HG03457 (cell line): ENCODE measurements around the gene KCTD18.

Experiments used
- ATAC-seq: cut with Tn5 transposase; IDR thresholded peaks from one replicate; pipeline ENCODE4 v1.9.1; 2021; ENCODE audit warnings: moderate number of reproducible peaks; ENCODE audit not compliant: unreplicated experiment

KCTD18 gene

GRCh38 chr2:200509612-200510433, at the start of gene KCTD18:
TSS of gene KCTD18 (minus strand) at chr2:200510068. CDS start at chr2:200507016, 3,052 bp downstream.
- peak; percentile 99 for ATAC-seq

DNA sequence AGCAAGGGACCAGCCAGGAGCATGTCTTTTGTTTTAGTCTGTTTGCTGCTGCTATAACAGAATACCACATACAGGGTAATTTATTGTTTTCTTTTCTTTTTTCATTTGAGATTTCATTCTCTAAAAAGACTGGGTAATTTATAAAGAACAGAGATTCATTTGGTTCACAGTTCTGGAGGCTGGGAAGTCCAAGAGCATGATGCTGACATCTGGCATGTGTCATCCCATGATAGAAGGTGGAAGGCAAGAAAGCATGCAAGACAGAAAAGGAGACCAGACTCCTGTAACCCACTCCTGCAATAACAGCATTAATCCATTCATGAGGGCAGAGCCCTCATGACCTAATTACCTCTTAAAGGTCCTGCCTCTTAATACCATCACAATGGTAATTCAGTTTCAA, 30.9 kb upstream of the KCTD18 start:
- no peak for ATAC-seq

GRCh38 chr2:200538139-200538538, 28.3 kb upstream of the KCTD18 start:
- no peak for ATAC-seq

- ATAC-seq, result no peak
These were observed 24.7 kb upstream of the KCTD18 start for GRCh38 chr2:200534572-200534971.

GRCh38 chr2:200533754-200534153, 23.9 kb upstream of the KCTD18 start:
- no peak for ATAC-seq

DNA sequence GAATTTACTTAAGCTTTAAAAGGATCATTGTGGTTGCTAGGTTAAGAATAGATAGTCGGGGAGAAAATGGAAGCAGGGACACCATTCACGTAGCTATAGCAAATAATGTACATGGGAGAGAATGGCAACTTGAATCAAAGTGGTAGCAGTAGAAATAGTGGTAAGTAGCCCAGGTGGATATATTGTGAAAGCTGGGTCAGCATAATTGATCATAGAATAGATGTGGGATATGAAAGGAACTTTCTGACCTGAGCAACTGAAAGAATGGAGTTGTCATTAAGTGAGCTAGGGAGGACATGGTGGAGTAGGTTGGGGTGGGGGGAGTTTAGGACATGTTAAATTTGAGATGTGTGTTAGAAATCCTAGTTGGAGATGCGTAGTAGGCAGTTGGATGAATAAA, 18.4 kb upstream of the KCTD18 start:
- ATAC-seq, result no peak

DNA sequence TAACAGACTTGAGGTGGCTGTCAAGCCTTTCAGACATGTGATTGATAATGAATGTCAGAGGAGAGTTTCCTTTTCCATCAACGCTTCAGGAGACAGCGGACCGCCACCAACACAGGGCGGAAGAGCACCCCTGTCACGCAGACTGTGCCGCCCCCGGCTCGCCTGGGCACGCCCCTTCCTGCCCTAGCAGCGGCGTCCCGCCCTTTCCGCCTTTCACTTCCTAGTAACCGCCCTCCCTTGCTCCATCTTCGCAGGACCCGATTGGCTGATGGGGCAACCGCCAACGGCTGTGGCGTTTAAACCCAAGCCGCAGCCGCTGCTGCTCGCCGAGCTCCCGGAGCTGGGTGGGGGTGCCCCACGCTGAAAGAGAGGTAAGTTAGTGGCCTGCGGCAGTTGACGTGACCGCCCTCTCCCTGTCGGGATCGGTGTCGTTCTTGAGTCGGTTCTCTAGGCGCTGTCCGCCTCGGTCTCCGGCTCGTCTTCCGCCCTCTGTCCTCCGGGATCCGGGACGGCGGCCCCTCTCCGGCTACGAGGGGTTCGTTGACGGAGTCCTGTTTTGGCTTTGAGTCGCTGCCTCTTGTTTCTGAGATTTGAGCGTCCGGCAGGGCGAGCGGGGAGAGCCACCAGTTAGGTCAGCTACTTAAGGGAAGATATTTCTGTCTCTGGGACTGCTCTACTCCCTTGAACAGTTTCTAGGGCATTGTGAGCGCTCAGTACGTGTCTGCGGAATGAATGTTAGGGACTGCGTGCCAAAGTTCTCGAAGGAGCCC, 16.2 kb upstream of the KCTD18 start, which contains the start of gene SGO2:
Gene SGO2, plus strand, starts transcription at position 326 of the 770 bp plus-strand sequence. CDS start 6,769 bp downstream, outside the sequence.
- ATAC-seq, result peak; percentile 99

- no peak for ATAC-seq
These were observed 15.6 kb upstream of the KCTD18 start for GRCh38 chr2:200525551-200525881.

DNA sequence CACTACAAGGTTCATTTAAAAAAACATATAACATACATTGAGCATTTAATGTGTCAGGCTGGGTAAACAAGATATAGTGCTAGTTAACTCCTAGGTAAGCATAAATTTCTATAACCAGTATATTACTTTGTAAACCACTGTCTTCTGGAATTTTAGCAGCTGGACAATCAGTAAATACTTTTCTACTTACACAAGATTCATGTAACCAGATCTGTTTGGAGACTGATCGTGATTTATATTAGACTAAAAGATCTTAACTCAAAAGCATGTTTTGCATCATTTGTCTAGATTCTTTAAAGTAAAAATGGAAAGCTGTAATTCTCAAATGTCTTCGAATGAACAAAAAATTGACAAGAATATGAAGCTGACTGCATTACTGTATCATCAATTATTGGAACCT, 15.2 kb upstream of the KCTD18 start:
- no peak for ATAC-seq

DNA sequence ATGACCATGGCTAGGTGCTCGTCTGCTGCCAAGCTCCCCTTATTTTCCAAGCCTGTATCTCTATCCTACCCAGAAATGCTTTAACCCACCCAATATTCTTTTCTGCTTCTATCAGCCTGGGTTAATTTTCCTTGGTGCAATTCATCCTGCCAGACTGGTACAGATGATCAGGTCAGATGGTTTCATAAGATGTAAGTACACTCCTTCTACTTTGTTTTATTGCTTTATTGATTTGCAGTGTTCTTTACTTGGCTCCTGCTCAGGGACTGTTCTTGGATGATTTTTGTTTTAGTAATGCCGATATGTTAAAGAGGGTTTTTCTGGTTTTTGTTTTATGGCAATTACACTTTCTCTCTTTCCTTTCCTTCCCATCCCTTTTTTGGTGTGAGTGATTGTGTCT, 13.7 kb upstream of the KCTD18 start:
- no peak for ATAC-seq

DNA sequence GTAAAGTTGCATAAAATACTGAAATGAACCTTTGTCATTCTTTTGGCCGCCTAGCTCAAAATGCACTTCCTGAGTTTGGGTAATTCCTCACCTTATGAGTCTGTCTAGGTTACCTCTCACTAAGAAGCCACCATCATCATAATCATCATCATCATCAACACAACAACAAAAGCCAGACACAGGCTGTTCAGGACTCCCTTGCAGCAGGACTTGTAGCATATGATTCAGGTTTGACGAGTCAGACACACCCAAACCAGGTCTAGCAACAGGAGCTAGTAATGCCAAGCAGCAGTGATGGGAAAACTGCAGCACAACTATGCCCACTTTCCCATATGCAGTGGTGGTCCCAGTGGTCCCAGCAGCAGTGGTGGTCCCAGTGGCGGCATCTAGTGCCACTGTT, 13.3 kb upstream of the KCTD18 start:
- ATAC-seq, result no peak

GRCh38 chr2:200515155-200515554, 5.3 kb upstream of the KCTD18 start:
- ATAC-seq, result no peak

DNA sequence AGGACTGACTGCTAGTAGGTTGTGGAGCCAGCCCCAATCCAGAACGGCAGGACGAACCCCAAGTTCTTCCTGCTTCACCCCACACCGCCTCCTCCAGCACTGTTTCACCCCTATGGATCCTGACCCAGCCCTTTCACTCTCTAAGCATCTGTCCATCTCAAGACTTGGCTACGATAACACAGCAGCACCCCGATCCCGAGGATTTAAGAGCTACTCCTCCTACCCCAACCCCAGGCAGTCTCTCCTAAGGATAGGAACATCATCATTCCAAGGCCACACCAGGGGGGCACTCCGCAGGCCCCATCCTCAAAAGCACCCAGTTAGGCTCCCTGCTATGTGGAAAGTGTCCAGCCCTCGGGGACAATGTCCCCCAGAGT, 645 bp downstream of the KCTD18 start:
- ATAC-seq, result no peak

DNA sequence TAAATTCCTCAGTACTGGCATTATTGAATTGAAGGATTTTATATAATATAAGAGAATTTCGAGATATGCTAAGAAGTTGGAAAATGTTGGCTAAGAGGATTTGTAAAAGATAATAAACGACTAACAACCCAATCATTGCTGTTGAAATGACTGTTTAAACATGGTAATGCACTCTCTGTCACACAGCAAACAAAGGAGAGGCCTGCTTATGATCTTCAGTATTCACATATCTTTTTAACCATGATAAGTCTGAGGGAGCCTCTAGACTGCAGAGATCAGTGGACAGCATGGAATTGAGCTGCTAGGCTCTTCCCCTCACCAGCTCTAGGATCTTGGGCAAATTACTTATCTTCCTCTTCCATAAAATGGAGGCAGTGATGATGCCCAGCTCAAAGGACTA, 2.7 kb downstream of the KCTD18 start:
- ATAC-seq, result no peak

DNA sequence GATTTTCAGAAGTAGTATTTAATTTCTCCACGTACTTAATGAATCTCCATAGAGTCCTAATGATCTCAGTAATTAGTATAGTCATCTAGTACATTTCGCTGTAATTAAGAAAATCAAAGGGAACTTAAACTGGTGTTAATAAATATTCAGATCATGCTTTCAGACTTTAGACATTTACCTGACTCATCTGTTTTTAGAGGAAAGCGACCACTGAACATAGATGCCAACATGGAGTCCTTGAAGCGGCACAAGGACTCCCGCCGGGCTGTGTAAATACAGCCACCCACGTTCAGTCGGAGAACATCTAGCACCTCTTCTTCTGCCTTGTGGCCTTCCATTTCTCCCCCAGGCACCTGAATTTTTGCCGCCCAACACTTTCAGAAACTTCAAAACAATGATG, 3.2 kb downstream of the KCTD18 start:
- no peak for ATAC-seq

DNA sequence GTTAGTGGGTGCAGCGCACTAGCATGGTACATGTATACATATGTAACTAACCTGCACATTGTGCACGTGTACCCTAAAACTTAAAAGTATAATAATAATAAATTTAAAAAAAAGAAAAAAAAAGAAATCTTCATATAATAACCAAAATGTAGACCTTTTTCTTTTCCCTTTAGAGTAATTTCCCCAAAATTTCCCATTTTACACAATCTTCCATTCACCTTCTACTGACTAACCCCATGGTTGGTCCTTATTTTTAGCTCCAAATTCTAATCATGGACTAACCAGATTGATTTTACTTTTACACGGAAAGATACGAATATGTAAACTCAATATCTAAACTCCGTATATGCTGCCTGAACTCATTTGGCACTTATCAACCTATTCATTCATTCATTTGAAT, 7.7 kb downstream of the KCTD18 start:
- no peak for ATAC-seq

DNA sequence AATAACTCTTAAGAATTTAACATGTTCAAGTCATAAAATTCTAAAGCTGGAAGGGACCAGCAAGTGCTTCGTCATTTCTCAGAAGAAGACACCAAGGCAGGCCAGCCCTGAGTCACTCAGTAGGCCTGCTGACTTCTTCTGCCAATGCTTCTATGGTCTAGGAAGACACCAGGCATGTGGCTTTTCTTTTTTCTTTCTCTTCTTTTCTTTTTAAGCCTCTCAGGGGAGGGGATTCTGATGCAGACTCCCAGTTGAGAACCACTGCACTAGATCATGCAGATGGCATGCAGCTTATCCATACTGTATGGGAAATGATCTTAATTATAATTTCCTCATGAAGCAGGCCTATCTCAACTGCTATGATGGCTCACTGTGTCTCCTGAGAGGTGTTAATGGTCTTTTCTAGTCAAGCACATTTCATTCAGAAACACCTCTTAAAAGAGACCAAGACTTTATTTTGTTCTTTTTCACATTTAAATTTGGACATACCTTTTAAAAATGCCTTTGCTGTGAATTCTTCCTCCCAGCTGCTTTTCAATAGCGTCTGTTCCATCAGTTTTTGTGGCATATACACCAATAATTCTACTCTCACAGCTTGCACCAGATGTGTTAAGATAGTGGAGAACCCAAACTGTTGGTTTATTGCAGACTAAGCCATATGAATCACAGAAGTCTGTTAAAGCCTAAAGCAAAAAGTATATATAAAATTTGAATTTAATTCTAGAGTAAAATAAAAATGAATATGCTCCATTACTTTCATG, 11.3 kb downstream of the KCTD18 start:
- no peak for ATAC-seq

- no peak for ATAC-seq
These were observed 13.2 kb downstream of the KCTD18 start for GRCh38 chr2:200496696-200497095.

DNA sequence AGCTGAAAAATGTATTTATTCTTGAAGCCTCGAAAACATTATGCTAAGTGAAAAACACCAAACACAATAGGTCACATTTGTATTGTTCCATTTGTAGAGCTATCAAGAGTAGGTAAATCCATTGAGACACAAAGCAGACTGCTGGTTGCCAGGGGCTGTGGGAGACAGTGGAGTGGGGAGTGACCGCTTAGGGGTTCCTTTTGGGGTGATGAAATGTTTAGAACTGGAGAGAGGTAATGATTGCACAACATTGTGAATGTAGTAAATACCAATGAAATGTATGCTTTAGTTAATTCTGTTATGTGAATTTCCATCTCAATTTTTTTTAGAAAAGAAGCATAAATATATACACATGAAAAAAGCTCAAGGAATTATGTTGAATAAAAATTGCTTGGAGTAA, 15.8 kb downstream of the KCTD18 start:
- ATAC-seq, result no peak

- ATAC-seq, result no peak
These were observed 17.2 kb downstream of the KCTD18 start for GRCh38 chr2:200492656-200493055.

DNA sequence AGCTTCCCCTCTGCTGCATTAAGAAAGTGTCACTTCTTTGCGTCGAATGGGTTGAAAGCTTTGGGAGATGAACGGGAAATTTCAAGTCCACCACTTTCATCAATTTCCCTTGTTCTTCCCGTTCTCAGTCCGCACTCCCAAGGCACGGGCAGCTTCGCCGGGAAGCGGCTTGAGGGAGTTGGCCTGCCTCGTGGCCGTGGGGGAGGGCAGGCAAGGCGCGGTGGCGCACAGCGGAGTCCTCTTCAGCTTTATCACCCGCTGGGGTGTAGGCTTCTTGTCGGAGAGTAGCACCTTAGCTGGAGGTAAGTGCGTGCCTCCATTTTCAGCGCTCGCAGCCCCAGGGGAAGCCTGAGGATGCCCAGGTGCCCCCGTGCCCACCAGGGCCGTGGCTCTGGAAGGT, 19.9 kb downstream of the KCTD18 start:
- ATAC-seq, result no peak

DNA sequence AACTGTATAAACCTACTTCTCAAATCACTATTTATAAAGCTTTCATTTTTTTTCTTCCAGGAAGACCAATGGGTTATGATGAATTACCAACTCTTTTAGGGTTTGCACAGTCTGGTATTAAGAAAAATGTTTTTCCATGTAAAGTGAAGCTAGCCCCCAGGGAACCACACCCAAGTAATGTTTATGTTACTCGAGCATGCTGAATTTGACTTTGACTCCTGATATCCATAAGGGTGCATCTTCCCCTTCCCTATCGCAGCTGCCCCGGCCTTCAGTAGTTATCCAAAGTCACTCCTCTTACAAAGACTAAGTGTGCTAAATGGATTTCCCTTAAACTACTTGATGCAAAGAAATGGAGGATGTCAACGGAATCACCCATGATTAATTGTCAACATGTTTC, 21.7 kb downstream of the KCTD18 start:
- ATAC-seq, result no peak
